ENCODE measurements around the gene SMARCC2. TPM values are rescaled to one million over a fixed set of nuclear protein-coding genes. Genes with fewer than 3 reads are reported as not detected.
"Not testable (repeated sequence)": the region's sequence is repeated elsewhere in the genome, so short reads cannot be mapped to it uniquely, and the experiment has no call there.

The SMARCC2 gene
- total RNA-seq, 1 donor from 2014 or later: 207 TPM

DNA sequence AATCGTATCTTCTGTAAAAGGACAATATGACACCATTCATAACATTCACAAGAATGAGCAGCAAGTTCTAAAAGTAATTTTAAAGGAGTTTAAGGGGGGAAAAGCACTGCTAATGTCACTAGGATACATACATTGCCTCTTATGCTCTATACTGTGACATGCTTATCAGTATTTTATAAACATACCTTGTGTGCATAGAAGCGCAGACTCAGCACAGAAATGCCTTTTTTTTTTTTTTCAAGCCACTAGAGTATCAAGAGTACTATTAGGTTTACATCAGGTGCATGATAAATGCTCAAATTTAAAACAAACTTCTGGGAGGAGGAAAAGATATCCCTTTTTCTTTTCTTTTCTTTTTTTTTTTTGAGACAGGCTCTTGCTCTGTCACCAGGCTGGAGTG, 13.6 kb upstream of the SMARCC2 start:
- TF ChIP-seq, protein P1, sequence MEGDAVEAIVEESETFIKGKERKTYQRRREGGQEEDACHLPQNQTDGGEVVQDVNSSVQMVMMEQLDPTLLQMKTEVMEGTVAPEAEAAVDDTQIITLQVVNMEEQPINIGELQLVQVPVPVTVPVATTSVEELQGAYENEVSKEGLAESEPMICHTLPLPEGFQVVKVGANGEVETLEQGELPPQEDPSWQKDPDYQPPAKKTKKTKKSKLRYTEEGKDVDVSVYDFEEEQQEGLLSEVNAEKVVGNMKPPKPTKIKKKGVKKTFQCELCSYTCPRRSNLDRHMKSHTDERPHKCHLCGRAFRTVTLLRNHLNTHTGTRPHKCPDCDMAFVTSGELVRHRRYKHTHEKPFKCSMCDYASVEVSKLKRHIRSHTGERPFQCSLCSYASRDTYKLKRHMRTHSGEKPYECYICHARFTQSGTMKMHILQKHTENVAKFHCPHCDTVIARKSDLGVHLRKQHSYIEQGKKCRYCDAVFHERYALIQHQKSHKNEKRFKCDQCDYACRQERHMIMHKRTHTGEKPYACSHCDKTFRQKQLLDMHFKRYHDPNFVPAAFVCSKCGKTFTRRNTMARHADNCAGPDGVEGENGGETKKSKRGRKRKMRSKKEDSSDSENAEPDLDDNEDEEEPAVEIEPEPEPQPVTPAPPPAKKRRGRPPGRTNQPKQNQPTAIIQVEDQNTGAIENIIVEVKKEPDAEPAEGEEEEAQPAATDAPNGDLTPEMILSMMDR (IDR thresholded peaks at IDR 0.05; ENCODE audit: unreplicated experiment): no peak
- H3K4me1 Mint-ChIP-seq (ENCODE audit: low read depth): peaks cover 1% of the 10 kb centered on the region
- no peaks in the 10 kb centered on the region for H3K27me3 Mint-ChIP-seq
- peaks cover 8% of the 10 kb centered on the region for H3K36me3 Mint-ChIP-seq (ENCODE audit: insufficient read depth)
- no peak for DNase-seq (ENCODE audit: low spot score, unreplicated experiment)
- no peaks in the 10 kb centered on the region for H3K9me3 Mint-ChIP-seq (ENCODE audit: low read depth)
- no peak overlapping the region for H3K4me3 Mint-ChIP-seq (ENCODE audit: low read depth)
- H3K27ac Mint-ChIP-seq: peak overlapping the region; percentile 23

DNA sequence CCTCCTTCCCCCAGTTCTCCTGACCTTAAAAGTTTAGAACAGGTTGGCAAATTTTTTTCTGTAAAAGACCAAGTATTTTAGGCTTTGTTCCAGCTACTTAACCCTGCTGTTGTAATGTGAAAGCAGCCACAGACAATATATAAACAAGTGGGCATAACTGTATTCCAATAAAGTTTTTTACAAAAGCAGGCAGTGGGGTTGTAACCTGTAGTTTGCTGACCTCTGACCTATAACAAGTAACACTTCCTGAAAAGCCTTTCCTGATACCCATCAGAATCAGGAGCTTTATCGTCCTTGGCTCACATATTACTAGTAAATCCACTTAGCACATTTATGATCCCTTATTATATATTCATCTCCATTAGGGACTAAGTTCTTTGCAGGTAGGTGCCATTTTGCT, 13.1 kb upstream of the SMARCC2 start:
- H3K9me3 Mint-ChIP-seq (ENCODE audit: low read depth): no peaks in the 10 kb centered on the region
- H3K27ac Mint-ChIP-seq: peak overlapping the region; percentile 23
- peaks cover 1% of the 10 kb centered on the region for H3K4me1 Mint-ChIP-seq (ENCODE audit: low read depth)
- peaks cover 8% of the 10 kb centered on the region for H3K36me3 Mint-ChIP-seq (ENCODE audit: insufficient read depth)
- H3K27me3 Mint-ChIP-seq: no peaks in the 10 kb centered on the region
- no peak overlapping the region for H3K4me3 Mint-ChIP-seq (ENCODE audit: low read depth)
- DNase-seq (ENCODE audit: low spot score, unreplicated experiment): no peak
- TF ChIP-seq, protein P1 (IDR thresholded peaks at IDR 0.05; ENCODE audit: unreplicated experiment): no peak

DNA sequence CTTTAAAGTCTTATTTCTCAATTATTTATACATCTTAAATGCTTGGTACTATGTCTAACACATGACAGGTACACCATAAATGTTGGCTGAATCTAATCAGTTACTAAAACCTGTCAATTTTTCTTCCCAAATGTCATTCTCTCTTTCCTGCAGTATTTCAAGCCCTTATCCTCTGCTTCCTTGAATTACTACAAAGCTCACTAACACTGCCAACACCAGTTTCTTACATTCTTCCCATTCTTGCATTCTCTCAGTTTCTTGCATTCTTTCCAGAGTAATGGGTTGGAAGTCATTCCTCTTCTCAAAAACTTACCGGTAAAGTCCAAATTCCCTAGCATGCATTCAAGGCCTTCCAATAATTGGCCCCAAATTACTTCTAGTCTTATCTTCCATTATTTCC, 9.6 kb upstream of the SMARCC2 start:
- TF ChIP-seq, protein P1 (IDR thresholded peaks at IDR 0.05; ENCODE audit: unreplicated experiment): no peak
- Mint-ChIP-seq H3K27me3 (no peaks in the 10 kb centered on the region), H3K4me3 (ENCODE audit: low read depth) (no peak overlapping the region), H3K27ac (no peak overlapping the region), H3K4me1 (ENCODE audit: low read depth) (peaks cover 1% of the 10 kb centered on the region), H3K36me3 (ENCODE audit: insufficient read depth) (no peaks in the 10 kb centered on the region), H3K9me3 (ENCODE audit: low read depth) (no peaks in the 10 kb centered on the region)
- no peak for DNase-seq (ENCODE audit: low spot score, unreplicated experiment)

DNA sequence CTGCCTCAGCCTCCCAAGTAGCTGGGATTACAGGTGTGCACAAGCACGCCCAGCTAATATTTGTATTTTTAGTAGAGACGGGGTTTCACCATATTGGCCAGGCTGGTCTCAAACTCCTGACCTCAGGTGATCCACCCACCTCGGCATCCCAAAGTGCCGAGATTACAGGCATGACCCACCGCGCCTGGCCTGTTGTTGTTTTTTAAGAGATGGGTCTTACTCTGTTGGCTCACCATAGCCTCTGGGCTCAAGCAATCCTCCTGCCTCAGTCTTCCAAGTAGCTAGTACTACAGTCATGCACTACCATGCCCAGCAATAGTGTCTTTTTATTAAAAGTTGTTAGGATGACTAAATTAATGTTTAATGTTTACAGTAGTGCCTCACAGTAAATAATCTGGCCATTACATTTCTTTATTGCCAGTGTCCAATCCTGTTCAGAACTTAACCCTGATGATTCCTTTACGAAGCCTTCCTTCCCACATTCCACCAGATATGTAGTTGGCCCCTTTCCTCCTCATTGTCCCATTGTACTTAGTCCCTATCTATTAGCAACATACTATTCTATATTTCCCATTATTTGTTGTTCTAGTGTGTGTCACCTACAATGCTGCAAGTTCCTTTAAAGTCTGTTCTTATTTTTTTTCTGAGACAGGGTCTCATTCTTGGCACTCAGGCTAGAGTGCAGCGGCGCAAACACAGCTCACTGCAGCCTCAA, 8.8 kb upstream of the SMARCC2 start:
- DNase-seq (ENCODE audit: low spot score, unreplicated experiment): no peak
- H3K36me3 Mint-ChIP-seq (ENCODE audit: insufficient read depth): peaks cover 2% of the 10 kb centered on the region
- TF ChIP-seq, protein P1 (IDR thresholded peaks at IDR 0.05; ENCODE audit: unreplicated experiment): no peak
- H3K27me3 Mint-ChIP-seq: no peaks in the 10 kb centered on the region
- no peak overlapping the region for H3K4me3 Mint-ChIP-seq (ENCODE audit: low read depth)
- H3K9me3 Mint-ChIP-seq (ENCODE audit: low read depth): no peaks in the 10 kb centered on the region
- peak overlapping the region; percentile 11 for H3K27ac Mint-ChIP-seq
- peaks cover 4% of the 10 kb centered on the region for H3K4me1 Mint-ChIP-seq (ENCODE audit: low read depth)

DNA sequence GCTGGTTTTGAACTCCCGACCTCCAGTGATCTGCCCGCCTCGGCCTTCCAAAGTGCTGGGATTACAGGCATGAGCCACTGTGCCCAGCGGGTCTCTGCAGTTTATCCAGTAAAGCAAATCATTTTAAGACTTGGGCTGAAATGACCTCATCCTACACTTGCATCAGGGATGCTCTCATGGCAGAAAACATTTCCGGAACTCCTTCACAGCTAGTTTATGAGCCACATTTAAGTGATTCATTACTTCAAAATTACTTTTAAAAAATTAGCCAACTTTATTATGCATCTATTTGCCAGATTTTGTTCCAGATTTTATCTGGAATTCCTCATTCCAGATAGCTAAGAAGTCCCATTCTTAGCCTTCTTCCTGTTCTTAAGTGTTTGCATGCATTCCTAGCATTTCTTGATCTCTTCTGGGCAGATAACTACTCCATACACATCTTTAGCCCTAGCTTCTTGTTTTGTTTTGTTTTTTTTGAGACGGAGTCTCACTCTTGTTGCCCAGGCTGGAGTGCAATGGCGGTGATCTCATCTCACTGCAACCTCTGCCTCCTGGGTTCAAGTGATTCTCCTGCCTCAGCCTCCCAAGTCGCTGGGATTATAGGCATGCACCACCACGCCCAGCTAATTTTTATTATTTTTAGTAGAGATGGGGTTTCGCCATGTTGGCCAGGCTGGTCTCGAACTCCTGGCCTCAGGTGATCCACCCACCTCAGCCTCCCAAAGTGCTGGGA, 7.7 kb upstream of the SMARCC2 start:
- H3K27me3 Mint-ChIP-seq; H3K27ac Mint-ChIP-seq; H3K36me3 Mint-ChIP-seq (ENCODE audit: insufficient read depth); H3K4me3 Mint-ChIP-seq (ENCODE audit: low read depth); H3K4me1 Mint-ChIP-seq (ENCODE audit: low read depth); H3K9me3 Mint-ChIP-seq (ENCODE audit: low read depth); DNase-seq (ENCODE audit: low spot score, unreplicated experiment): not testable (repeated sequence)
